ENCODE results near the gene CASP7. TPM values are rescaled to one million over a fixed set of nuclear protein-coding genes. Genes with fewer than 3 reads are reported as not detected.

CASP7 gene
- total RNA-seq, 1 donor from 2014 or later = 44.9 TPM

DNA sequence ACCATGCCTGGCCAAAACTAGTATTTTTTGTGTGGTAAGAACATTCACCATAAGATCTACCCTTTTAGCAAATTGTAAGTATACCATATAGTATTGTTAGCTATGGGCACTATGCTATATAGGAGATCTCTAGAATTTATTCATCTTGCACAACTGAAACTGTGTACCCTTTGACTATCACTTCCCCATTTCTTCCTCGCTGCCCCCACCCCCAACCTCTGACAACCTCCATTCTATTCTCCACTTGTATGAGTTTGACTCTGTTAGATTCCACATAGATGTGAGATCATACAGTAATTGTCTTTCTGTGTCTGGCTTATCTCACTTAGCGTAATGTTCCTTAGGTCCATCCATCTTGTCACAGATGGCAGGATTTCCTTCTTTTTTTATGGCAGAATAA, 3.6 kb downstream of the CASP7 start:
- TF ChIP-seq, protein P1, sequence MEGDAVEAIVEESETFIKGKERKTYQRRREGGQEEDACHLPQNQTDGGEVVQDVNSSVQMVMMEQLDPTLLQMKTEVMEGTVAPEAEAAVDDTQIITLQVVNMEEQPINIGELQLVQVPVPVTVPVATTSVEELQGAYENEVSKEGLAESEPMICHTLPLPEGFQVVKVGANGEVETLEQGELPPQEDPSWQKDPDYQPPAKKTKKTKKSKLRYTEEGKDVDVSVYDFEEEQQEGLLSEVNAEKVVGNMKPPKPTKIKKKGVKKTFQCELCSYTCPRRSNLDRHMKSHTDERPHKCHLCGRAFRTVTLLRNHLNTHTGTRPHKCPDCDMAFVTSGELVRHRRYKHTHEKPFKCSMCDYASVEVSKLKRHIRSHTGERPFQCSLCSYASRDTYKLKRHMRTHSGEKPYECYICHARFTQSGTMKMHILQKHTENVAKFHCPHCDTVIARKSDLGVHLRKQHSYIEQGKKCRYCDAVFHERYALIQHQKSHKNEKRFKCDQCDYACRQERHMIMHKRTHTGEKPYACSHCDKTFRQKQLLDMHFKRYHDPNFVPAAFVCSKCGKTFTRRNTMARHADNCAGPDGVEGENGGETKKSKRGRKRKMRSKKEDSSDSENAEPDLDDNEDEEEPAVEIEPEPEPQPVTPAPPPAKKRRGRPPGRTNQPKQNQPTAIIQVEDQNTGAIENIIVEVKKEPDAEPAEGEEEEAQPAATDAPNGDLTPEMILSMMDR (IDR thresholded peaks at IDR 0.05; ENCODE audit: insufficient read depth, low read depth, low read length) = no peak
- TF ChIP-seq EZH2 (IDR thresholded peaks at IDR 0.05; ENCODE audit: insufficient read depth, low read length) = no peak

DNA sequence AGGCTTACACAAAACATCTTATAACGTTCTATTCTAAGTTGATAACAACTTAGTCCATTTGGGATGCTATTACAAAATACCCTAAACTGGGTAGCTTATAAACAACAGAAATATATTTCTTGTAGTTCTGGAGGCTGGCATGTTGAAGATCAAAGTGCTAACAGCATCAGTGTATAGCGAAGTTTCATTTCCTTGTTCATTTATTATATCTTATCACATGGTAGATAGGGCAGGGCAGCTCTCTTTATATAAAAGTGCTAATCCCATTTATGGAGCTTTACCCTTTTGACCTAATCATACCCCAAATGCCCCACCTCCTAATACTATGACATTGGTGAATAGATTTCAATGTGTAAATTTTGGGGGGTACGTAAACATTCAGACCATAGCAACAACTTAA, 6.3 kb downstream of the CASP7 start:
- Histone ChIP-seq H3K27ac (ENCODE audit: low read depth, low read length) (no peak overlapping the region), H4K20me1 (ENCODE audit: insufficient read depth, low read length) (peaks cover 25% of the 10 kb centered on the region), H3K36me3 (ENCODE audit: insufficient read depth, low read length) (no peaks in the 10 kb centered on the region), H3K9ac (ENCODE audit: low read length) (no peak overlapping the region), H3K4me1 (ENCODE audit: insufficient read depth, low read length) (peaks cover under 1% of the 10 kb centered on the region), H3K4me2 (ENCODE audit: low read length) (no peak overlapping the region), H2AFZ (ENCODE audit: low read depth, low read length) (no peak overlapping the region), H3K9me3 (ENCODE audit: insufficient read depth, low read depth, low read length) (no peaks in the 10 kb centered on the region), H3K4me3 (ENCODE audit: insufficient read depth, low read depth, low read length) (no peak overlapping the region), H3K79me2 (ENCODE audit: insufficient read depth, low read length) (peaks cover 66% of the 10 kb centered on the region), H3K27me3 (ENCODE audit: insufficient read depth, low read length) (no peaks in the 10 kb centered on the region)
- FAIRE-seq (no peak), DNase-seq (ENCODE audit: low read depth) (no peak)
- peaks cover 16% of the 10 kb centered on the region for H3K36me3 Mint-ChIP-seq (ENCODE audit: low read depth, unreplicated experiment)
- no peak overlapping the region for H3K4me3 Mint-ChIP-seq (ENCODE audit: unreplicated experiment)
- H3K4me1 Mint-ChIP-seq (ENCODE audit: low read depth, unreplicated experiment) = peaks cover 2% of the 10 kb centered on the region
- no peak overlapping the region for H3K27ac Mint-ChIP-seq (ENCODE audit: unreplicated experiment)
- TF ChIP-seq, protein P1 (IDR thresholded peaks at IDR 0.05; ENCODE audit: insufficient read depth, low read depth, low read length) = no peak
- TF ChIP-seq EZH2 (IDR thresholded peaks at IDR 0.05; ENCODE audit: insufficient read depth, low read length) = no peak
- peaks cover 15% of the 10 kb centered on the region for H3K9me3 Mint-ChIP-seq (ENCODE audit: unreplicated experiment)
- H3K27me3 Mint-ChIP-seq (ENCODE audit: low read depth, unreplicated experiment) = no peaks in the 10 kb centered on the region

More for the DNA sequence above, 3.6 kb downstream of the CASP7 start:
- no peak for DNase-seq (ENCODE audit: low read depth)
- H3K4me2 ChIP-seq (ENCODE audit: low read length) = no peak overlapping the region
- Mint-ChIP-seq H3K9me3 (ENCODE audit: unreplicated experiment) (peaks cover 12% of the 10 kb centered on the region), H3K27me3 (ENCODE audit: low read depth, unreplicated experiment) (no peaks in the 10 kb centered on the region), H3K36me3 (ENCODE audit: low read depth, unreplicated experiment) (peaks cover 15% of the 10 kb centered on the region), H3K27ac (ENCODE audit: unreplicated experiment) (no peak overlapping the region), H3K4me1 (ENCODE audit: low read depth, unreplicated experiment) (peaks cover 4% of the 10 kb centered on the region), H3K4me3 (ENCODE audit: unreplicated experiment) (no peak overlapping the region)
- H2AFZ ChIP-seq (ENCODE audit: low read depth, low read length) = no peak overlapping the region
- FAIRE-seq = no peak
- H3K79me2 ChIP-seq (ENCODE audit: insufficient read depth, low read length) = peaks cover 53% of the 10 kb centered on the region
- H4K20me1 ChIP-seq (ENCODE audit: insufficient read depth, low read length) = peaks cover 16% of the 10 kb centered on the region
- peaks cover 8% of the 10 kb centered on the region for H3K4me1 ChIP-seq (ENCODE audit: insufficient read depth, low read length)
- no peaks in the 10 kb centered on the region for H3K36me3 ChIP-seq (ENCODE audit: insufficient read depth, low read length)
- no peaks in the 10 kb centered on the region for H3K27me3 ChIP-seq (ENCODE audit: insufficient read depth, low read length)
- H3K9me3 ChIP-seq (ENCODE audit: insufficient read depth, low read depth, low read length) = no peaks in the 10 kb centered on the region
- no peak overlapping the region for H3K4me3 ChIP-seq (ENCODE audit: insufficient read depth, low read depth, low read length)
- H3K9ac ChIP-seq (ENCODE audit: low read length) = no peak overlapping the region
- no peak overlapping the region for H3K27ac ChIP-seq (ENCODE audit: low read depth, low read length)

DNA sequence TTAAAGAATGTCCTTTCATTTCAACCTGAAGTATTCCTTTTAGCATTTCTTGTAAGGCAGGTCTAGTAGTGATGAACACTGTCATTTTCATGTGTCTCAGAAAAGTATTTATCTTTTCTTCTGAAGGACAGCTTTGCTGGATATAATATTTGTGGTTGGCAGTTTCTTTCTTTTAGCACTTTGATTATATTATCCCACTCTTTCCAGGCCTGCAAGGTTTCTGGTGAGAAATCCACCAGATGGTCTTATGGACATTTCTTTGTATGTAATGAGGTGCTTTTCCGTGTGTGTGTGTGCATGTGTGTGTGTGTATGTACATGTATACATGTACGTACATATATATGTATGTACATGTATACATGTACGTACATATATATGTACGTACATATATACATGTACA, 7.3 kb downstream of the CASP7 start:
- no peak overlapping the region for H3K4me2 ChIP-seq (ENCODE audit: low read length)
- no peaks in the 10 kb centered on the region for H3K9me3 ChIP-seq (ENCODE audit: insufficient read depth, low read depth, low read length)
- no peaks in the 10 kb centered on the region for H3K4me1 ChIP-seq (ENCODE audit: insufficient read depth, low read length)
- H3K79me2 ChIP-seq (ENCODE audit: insufficient read depth, low read length) = peaks cover 69% of the 10 kb centered on the region
- Mint-ChIP-seq H3K4me3 (ENCODE audit: unreplicated experiment) (no peak overlapping the region), H3K27ac (ENCODE audit: unreplicated experiment) (no peak overlapping the region), H3K27me3 (ENCODE audit: low read depth, unreplicated experiment) (no peaks in the 10 kb centered on the region), H3K4me1 (ENCODE audit: low read depth, unreplicated experiment) (peaks cover 3% of the 10 kb centered on the region), H3K9me3 (ENCODE audit: unreplicated experiment) (peaks cover 18% of the 10 kb centered on the region), H3K36me3 (ENCODE audit: low read depth, unreplicated experiment) (peaks cover 22% of the 10 kb centered on the region)
- no peak for DNase-seq (ENCODE audit: low read depth)
- no peak overlapping the region for H3K27ac ChIP-seq (ENCODE audit: low read depth, low read length)
- no peaks in the 10 kb centered on the region for H3K36me3 ChIP-seq (ENCODE audit: insufficient read depth, low read length)
- no peak for TF ChIP-seq EZH2 (IDR thresholded peaks at IDR 0.05; ENCODE audit: insufficient read depth, low read length)
- TF ChIP-seq, protein P1 (IDR thresholded peaks at IDR 0.05; ENCODE audit: insufficient read depth, low read depth, low read length) = no peak
- no peak overlapping the region for H2AFZ ChIP-seq (ENCODE audit: low read depth, low read length)
- H4K20me1 ChIP-seq (ENCODE audit: insufficient read depth, low read length) = peaks cover 32% of the 10 kb centered on the region
- H3K4me3 ChIP-seq (ENCODE audit: insufficient read depth, low read depth, low read length) = no peak overlapping the region
- no peak for FAIRE-seq
- H3K27me3 ChIP-seq (ENCODE audit: insufficient read depth, low read length) = no peaks in the 10 kb centered on the region
- H3K9ac ChIP-seq (ENCODE audit: low read length) = no peak overlapping the region
